ENCODE results near the gene RABL3.

DNA sequence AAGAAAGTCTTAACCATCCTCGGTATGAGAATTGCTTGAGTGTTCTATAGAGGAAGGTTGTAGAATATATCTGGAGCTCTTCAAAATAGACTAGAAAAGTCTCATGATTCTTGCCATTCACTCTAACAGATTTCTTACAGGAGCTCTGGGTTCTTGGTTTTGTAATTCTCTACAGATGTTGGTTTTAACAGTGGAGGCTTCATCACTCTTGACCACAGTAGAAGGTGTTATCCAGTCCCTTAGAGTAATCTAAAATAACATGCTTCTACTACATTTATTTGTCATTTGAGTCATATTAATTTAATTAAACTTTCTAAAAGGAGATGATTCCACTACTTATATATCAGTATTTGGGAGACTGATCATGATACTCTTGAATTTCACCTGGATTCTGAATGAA lies 9.9 kb upstream of the RABL3 start:
- TF ChIP-seq, protein P1, sequence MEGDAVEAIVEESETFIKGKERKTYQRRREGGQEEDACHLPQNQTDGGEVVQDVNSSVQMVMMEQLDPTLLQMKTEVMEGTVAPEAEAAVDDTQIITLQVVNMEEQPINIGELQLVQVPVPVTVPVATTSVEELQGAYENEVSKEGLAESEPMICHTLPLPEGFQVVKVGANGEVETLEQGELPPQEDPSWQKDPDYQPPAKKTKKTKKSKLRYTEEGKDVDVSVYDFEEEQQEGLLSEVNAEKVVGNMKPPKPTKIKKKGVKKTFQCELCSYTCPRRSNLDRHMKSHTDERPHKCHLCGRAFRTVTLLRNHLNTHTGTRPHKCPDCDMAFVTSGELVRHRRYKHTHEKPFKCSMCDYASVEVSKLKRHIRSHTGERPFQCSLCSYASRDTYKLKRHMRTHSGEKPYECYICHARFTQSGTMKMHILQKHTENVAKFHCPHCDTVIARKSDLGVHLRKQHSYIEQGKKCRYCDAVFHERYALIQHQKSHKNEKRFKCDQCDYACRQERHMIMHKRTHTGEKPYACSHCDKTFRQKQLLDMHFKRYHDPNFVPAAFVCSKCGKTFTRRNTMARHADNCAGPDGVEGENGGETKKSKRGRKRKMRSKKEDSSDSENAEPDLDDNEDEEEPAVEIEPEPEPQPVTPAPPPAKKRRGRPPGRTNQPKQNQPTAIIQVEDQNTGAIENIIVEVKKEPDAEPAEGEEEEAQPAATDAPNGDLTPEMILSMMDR (IDR thresholded peaks at IDR 0.05), result no peak
- no peak for TF ChIP-seq EZH2phosphoT487 (IDR thresholded peaks at IDR 0.05)

Data from neural progenitor cell (in vitro differentiated cells).